K562 (cell line): ENCODE results near the gene ART1. TPM values are rescaled to one million over a fixed set of nuclear protein-coding genes. Genes with fewer than 3 reads are reported as not detected.
A peak's percentile ranks its signal among the peaks of the same experiment; 100 is the strongest.

Source experiments
- BCL6 ChIP-seq: fragments of 250-450 bp; sonication (Bioruptor Pico); IDR thresholded peaks from 2 replicates; pipeline ENCODE4 v1.4.0; 2020
- BRCA1 ChIP-seq, 2 experiments: fragments of 450-650 bp in 1 of 2; sonication (generic) in 1 of 2; formaldehyde crosslinking in 1 of 2; IDR thresholded peaks; 2 replicates each; pipeline versions ENCODE4 v1.5.0 to v1.6.1; 2017 to 2020; ENCODE audit warnings: mild to moderate bottlenecking in 1 of 2, missing genetic modification reagents in 1 of 2
- BRD4 ChIP-seq: fragments of 200-600 bp; sonication (generic); IDR thresholded peaks from 2 replicates; pipeline ENCODE4 v1.6.1; 2017; ENCODE audit warnings: inconsistent platforms
- CBFA2T3 ChIP-seq: fragments of 450-650 bp; IDR thresholded peaks from 2 replicates; pipeline ENCODE4 v1.6.1; 2017
- CBX1 ChIP-seq: sonication (generic); IDR thresholded peaks from 2 replicates; pipeline ENCODE4 v1.6.1; 2016; ENCODE audit warnings: antibody characterized with exemption, low read depth, mild to moderate bottlenecking
- CREB3 ChIP-seq: fragments of 450-650 bp; conservative IDR thresholded peaks from 2 replicates; pipeline ENCODE4 v1.6.1; 2016; ENCODE audit warnings: missing genetic modification characterization, low read depth, mild to moderate bottlenecking, missing compliant biosample characterization, moderate library complexity
- CREBBP ChIP-seq: IDR thresholded peaks from one replicate; pipeline ENCODE4 v1.6.1; 2012; ENCODE audit warnings: low read depth, mild to moderate bottlenecking, control low read depth, inconsistent platforms, low read length
- MLLT1 ChIP-seq, 2 experiments: fragments of 450-650 bp; IDR thresholded peaks; 2 replicates each; pipeline ENCODE4 v1.6.1; 2016
- MTA3 ChIP-seq: fragments of 450-650 bp; formaldehyde crosslinking; IDR thresholded peaks from 2 replicates; pipeline ENCODE4 v1.6.1; 2017; ENCODE audit warnings: mild to moderate bottlenecking, borderline replicate concordance
- MTF1 ChIP-seq: fragments of 250-450 bp; sonication (Bioruptor Pico); IDR thresholded peaks from 2 replicates; pipeline ENCODE4 v1.9.0; 2021; ENCODE audit warnings: moderate library complexity, mild to moderate bottlenecking, inconsistent platforms, borderline replicate concordance
- NCOR1 ChIP-seq: fragments of 450-650 bp; IDR thresholded peaks from 2 replicates; pipeline ENCODE4 v1.6.1; 2016; ENCODE audit warnings: mild to moderate bottlenecking, moderate library complexity
- NRF1 ChIP-seq, 2 experiments: fragments of 450-650 bp; IDR thresholded peaks in 1 of 2; conservative IDR thresholded peaks in 1 of 2; 2 replicates each; pipeline ENCODE4 v1.6.1; 2014; ENCODE audit warnings: mild to moderate bottlenecking in 2 of 2
- RBM22 ChIP-seq: fragments of 200-400 bp; formaldehyde crosslinking; IDR thresholded peaks from 2 replicates; pipeline ENCODE4 v1.6.1; 2018; ENCODE audit warnings: low read length, low read depth; ENCODE audit not compliant: poor library complexity, severe bottlenecking
- RBM25 ChIP-seq: fragments of 200-400 bp; formaldehyde crosslinking; IDR thresholded peaks from 2 replicates; pipeline ENCODE4 v1.6.1; 2018; ENCODE audit warnings: low read length, low read depth, moderate library complexity; ENCODE audit not compliant: severe bottlenecking
- RCOR1 ChIP-seq, 2 experiments: IDR thresholded peaks; 2 replicates each; pipeline ENCODE4 v1.6.1; 2012; ENCODE audit warnings: low read depth in 2 of 2, low read length in 2 of 2, borderline replicate concordance in 1 of 2, improper control_type of control experiment in 1 of 2
- RFX7 ChIP-seq: fragments of 250-450 bp; sonication (Bioruptor Pico); IDR thresholded peaks from 2 replicates; pipeline ENCODE4 v1.5.1; 2021; ENCODE audit warnings: mild to moderate bottlenecking
- SAP30 ChIP-seq: fragments of 200-600 bp; sonication (generic); IDR thresholded peaks from 2 replicates; pipeline ENCODE4 v1.6.1; 2012; ENCODE audit warnings: borderline replicate concordance, low read depth, mild to moderate bottlenecking, moderate library complexity, low read length, control low read depth, inconsistent platforms; ENCODE audit not compliant: insufficient read depth, poor library complexity, severe bottlenecking
- ZNF212 ChIP-seq: fragments of 450-650 bp; formaldehyde crosslinking; IDR thresholded peaks from 2 replicates; pipeline ENCODE4 v1.4.0; 2020; ENCODE audit warnings: mild to moderate bottlenecking
- ZNF274 ChIP-seq: IDR thresholded peaks from 2 replicates; pipeline ENCODE4 v1.6.1; 2011; ENCODE audit warnings: low read depth, mild to moderate bottlenecking, low read length, moderate library complexity, borderline replicate concordance
- polyA plus RNA-seq, 8 experiments: library from polyadenylated mRNA; depleted of rRNA in 4 of 8; stranded (reverse) in 5 of 8; unstranded in 3 of 8; fragments of >200 nt; fragmentation: Nextera tagmentation in 2 of 8; fragmentation: Illumina TruSeq in 1 of 8; extraction: Ambion mirVana in 2 of 8; extraction: Trizol in 1 of 8; gene quantifications; 2 replicates each; pipeline versions ENCODE4 v1.2.1 to v1.2.3, GENCODE V29; 2011 to 2014; ENCODE audit warnings: inconsistent platforms in 1 of 8, missing spikeins in 1 of 8
- total RNA-seq, 7 experiments: library from RNA; depleted of rRNA in 6 of 7; stranded (reverse); fragments of >200 nt in 6 of 7; fragmentation: Illumina TruSeq in 2 of 7; extraction: Trizol in 2 of 7; gene quantifications; 2 replicates each; pipeline versions ENCODE4 v1.2.1 to v1.2.3, GENCODE V29; 2011 to 2021; ENCODE audit warnings: low replicate concordance in 1 of 7
- TF ChIP-seq, protein P1 (sequence below): fragments of 250-450 bp; sonication (Bioruptor Pico); IDR thresholded peaks from 2 replicates; pipeline ENCODE4 v1.9.0; 2021; ENCODE audit warnings: mild to moderate bottlenecking
- TF ChIP-seq, protein P2 (sequence below): fragments of 450-650 bp; IDR thresholded peaks from 2 replicates; pipeline ENCODE4 v1.7.0; 2016; ENCODE audit warnings: borderline replicate concordance

Gene ART1
- total and polyA plus RNA-seq, 9 of the 15 experiments (the other 6 are each of a cell fraction or from before 2014, with no cell fraction given): not detected

GRCh38 chr11:3642071-3642951, 2.6 kb upstream of the ART1 start (continued):
- TF ChIP-seq RFX7: no peak
- TF ChIP-seq BRCA1 (IDR thresholded peaks at IDR 0.05): no peak
- no peak for TF ChIP-seq BRCA1 (CRISPR knock-in tag; IDR thresholded peaks at IDR 0.05)
- TF ChIP-seq BRD4: no peak
- no peak for TF ChIP-seq MTF1
- TF ChIP-seq CBFA2T3: no peak
- TF ChIP-seq, protein P1, sequence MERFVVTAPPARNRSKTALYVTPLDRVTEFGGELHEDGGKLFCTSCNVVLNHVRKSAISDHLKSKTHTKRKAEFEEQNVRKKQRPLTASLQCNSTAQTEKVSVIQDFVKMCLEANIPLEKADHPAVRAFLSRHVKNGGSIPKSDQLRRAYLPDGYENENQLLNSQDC: no peak
- TF ChIP-seq MLLT1 (IDR thresholded peaks at IDR 0.05): peak in 1 of 2 experiments; percentile 95; a peak in 2 of 4 replicates
- no peak for TF ChIP-seq CREB3 (tag)
- TF ChIP-seq, protein P2, sequence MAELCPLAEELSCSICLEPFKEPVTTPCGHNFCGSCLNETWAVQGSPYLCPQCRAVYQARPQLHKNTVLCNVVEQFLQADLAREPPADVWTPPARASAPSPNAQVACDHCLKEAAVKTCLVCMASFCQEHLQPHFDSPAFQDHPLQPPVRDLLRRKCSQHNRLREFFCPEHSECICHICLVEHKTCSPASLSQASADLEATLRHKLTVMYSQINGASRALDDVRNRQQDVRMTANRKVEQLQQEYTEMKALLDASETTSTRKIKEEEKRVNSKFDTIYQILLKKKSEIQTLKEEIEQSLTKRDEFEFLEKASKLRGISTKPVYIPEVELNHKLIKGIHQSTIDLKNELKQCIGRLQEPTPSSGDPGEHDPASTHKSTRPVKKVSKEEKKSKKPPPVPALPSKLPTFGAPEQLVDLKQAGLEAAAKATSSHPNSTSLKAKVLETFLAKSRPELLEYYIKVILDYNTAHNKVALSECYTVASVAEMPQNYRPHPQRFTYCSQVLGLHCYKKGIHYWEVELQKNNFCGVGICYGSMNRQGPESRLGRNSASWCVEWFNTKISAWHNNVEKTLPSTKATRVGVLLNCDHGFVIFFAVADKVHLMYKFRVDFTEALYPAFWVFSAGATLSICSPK: no peak
- TF ChIP-seq SAP30: peak; percentile 66
- TF ChIP-seq CBX1: peak; percentile 44; the same call in 1 of the 2 replicates
- no peak for TF ChIP-seq RBM22
- no peak for TF ChIP-seq ZNF274
- TF ChIP-seq ZNF212 (CRISPR knock-in tag): no peak
- TF ChIP-seq RCOR1 (IDR thresholded peaks at IDR 0.05; ENCODE audit: borderline replicate concordance in 1 of 2, low read depth in 2 of 2, low read length in 2 of 2): no peak
- no peak for TF ChIP-seq RBM25
- TF ChIP-seq CREBBP: no peak
- TF ChIP-seq MTA3: peak; percentile 74; the same call in 1 of the 2 replicates
- TF ChIP-seq NCOR1: peak; percentile 28; the same call in 1 of the 2 replicates
- peak; percentile 64 to 68; a peak in 3 of 4 replicates for TF ChIP-seq NRF1 (conservative IDR thresholded peaks at IDR 0.05 in 1 of 2, IDR thresholded peaks at IDR 0.05 in 1 of 2)
- TF ChIP-seq BCL6 (CRISPR knock-in tag): no peak
